Right atrium auricular region (tissue), 2 donors: Measurements from ENCODE around the gene AP2B1. TPM values are rescaled to one million over a fixed set of nuclear protein-coding genes. Genes with fewer than 3 reads are reported as not detected.
A peak's percentile ranks its signal among the peaks of the same experiment; 100 is the strongest.

Source experiments
- DNase-seq: peaks from one replicate; pipeline ENCODE4 v3.0.0-alpha.2; 2019; ENCODE audit warnings: low spot score
- H3K27ac ChIP-seq, 2 donors: fragments of 200-600 bp; sonication (generic); 1 replicate in 1 of 2; 2 replicates in 1 of 2; pipeline ENCODE4 v1.5.1; 2016 to 2019
- H3K27me3 ChIP-seq, 2 donors: fragments of 200-600 bp; sonication (generic); one replicate each; pipeline versions ENCODE4 v1.5.1 to v1.6.0; 2017 to 2019
- H3K36me3 ChIP-seq: fragments of 200-600 bp; sonication (generic); one replicate; pipeline ENCODE4 v1.5.1; 2016
- H3K4me1 ChIP-seq, 2 donors: fragments of 200-600 bp; sonication (generic); one replicate each; pipeline versions ENCODE4 v1.5.1 to v1.6.0; 2017 to 2019
- H3K4me3 ChIP-seq, 2 donors: fragments of 200-600 bp; sonication (generic); 1 replicate in 1 of 2; 2 replicates in 1 of 2; pipeline ENCODE4 v1.5.1; 2017 to 2019; ENCODE audit warnings: mild to moderate bottlenecking in 1 of 2, moderate library complexity in 1 of 2
- H3K9me3 ChIP-seq, 2 donors: fragments of 200-600 bp; sonication (generic); one replicate each; pipeline ENCODE4 v1.5.1; 2019
- CTCF ChIP-seq, 2 donors: fragments of 200-600 bp; sonication (generic); IDR thresholded peaks; one replicate each; pipeline ENCODE4 v1.5.1; 2019; ENCODE audit warnings: antibody characterized with exemption in 2 of 2
- total RNA-seq, 2 donors: library from RNA; depleted of rRNA; stranded (reverse); fragments of >200 nt; gene quantifications; one replicate each; pipeline ENCODE4 v1.1.0, GENCODE V29; 2016

Gene AP2B1
- total RNA-seq, 2 donors from 2014 or later = 79.8 to 80.1 TPM

GRCh38 chr17:35578929-35579432, 8.1 kb upstream of the AP2B1 start:
- peak overlapping the region; percentile 61 to 72 for H3K4me3 ChIP-seq
- no peak for TF ChIP-seq CTCF (IDR thresholded peaks at IDR 0.05)
- H3K36me3 ChIP-seq = peaks cover 13% of the 10 kb centered on the region
- peaks cover 0 to 18% of the 10 kb centered on the region in 2 donors for H3K4me1 ChIP-seq
- peak overlapping the region; percentile 89 to 95 for H3K27ac ChIP-seq
- no peak for DNase-seq
- H3K9me3 ChIP-seq = no peaks in the 10 kb centered on the region
- H3K27me3 ChIP-seq = no peaks in the 10 kb centered on the region

GRCh38 chr17:35584061-35584460, 3.1 kb upstream of the AP2B1 start:
- Histone ChIP-seq H3K9me3 (no peaks in the 10 kb centered on the region), H3K27me3 (no peaks in the 10 kb centered on the region), H3K4me3 (no peak overlapping the region), H3K27ac (no peak overlapping the region), H3K4me1 (peaks cover 0 to 22% of the 10 kb centered on the region in 2 donors), H3K36me3 (no peaks in the 10 kb centered on the region)
- TF ChIP-seq CTCF (IDR thresholded peaks at IDR 0.05) = no peak
- DNase-seq = no peak

- H3K9me3 ChIP-seq = no peaks in the 10 kb centered on the region
- no peaks in the 10 kb centered on the region for H3K36me3 ChIP-seq
- no peak for TF ChIP-seq CTCF (IDR thresholded peaks at IDR 0.05)
- peaks cover 0 to 30% of the 10 kb centered on the region in 2 donors for H3K4me1 ChIP-seq
- no peaks in the 10 kb centered on the region for H3K27me3 ChIP-seq
- H3K27ac ChIP-seq = peak overlapping the region; percentile 92 to 94
- DNase-seq = no peak
- H3K4me3 ChIP-seq = peak overlapping the region; percentile 64 to 79
These were observed 501 bp upstream of the AP2B1 start for GRCh38 chr17:35586569-35587073.

GRCh38 chr17:35588196-35588920, 1.2 kb downstream of the AP2B1 start:
- Histone ChIP-seq H3K4me3 (peak overlapping the region; percentile 64 to 79), H3K4me1 (peaks cover 0 to 33% of the 10 kb centered on the region in 2 donors), H3K27me3 (no peaks in the 10 kb centered on the region), H3K9me3 (no peaks in the 10 kb centered on the region), H3K36me3 (no peaks in the 10 kb centered on the region), H3K27ac (peak overlapping the region; percentile 92 to 94)
- TF ChIP-seq CTCF (IDR thresholded peaks at IDR 0.05) = no peak
- no peak for DNase-seq

- Histone ChIP-seq H3K4me3 (no peak overlapping the region), H3K4me1 (peaks cover 0 to 12% of the 10 kb centered on the region in 2 donors), H3K27me3 (no peaks in the 10 kb centered on the region), H3K36me3 (peaks cover 58% of the 10 kb centered on the region), H3K9me3 (no peaks in the 10 kb centered on the region), H3K27ac (no peak overlapping the region)
- no peak for DNase-seq
- TF ChIP-seq CTCF (IDR thresholded peaks at IDR 0.05) = no peak
These were observed 8.9 kb downstream of the AP2B1 start for GRCh38 chr17:35596072-35596471.
